ENCODE measurements around the gene ZP1. TPM values are rescaled to one million over a fixed set of nuclear protein-coding genes. Genes with fewer than 3 reads are reported as not detected.
A peak's percentile ranks its signal among the peaks of the same experiment; 100 is the strongest.

Gene ZP1
- total and polyA plus RNA-seq, 2 experiments from 2014 or later = 1.0 to 1.3 TPM

- no peaks in the 10 kb centered on the region for H3K27me3 ChIP-seq (replicated peaks; ENCODE audit: insufficient read depth)
- no peaks in the 10 kb centered on the region for H3K36me3 ChIP-seq (ENCODE audit: low read depth)
- H4K20me1 ChIP-seq (ENCODE audit: insufficient read depth) = no peaks in the 10 kb centered on the region
- no peak overlapping the region for H3K27ac ChIP-seq
- no peak for DNase-seq
- in situ Hi-C loops (cut with MboI) = no loop called here
- H3K4me1 ChIP-seq (ENCODE audit: insufficient read depth) = peaks cover 17% of the 10 kb centered on the region; the same call in 1 of the 2 replicates
- H3K4me3 ChIP-seq = no peak overlapping the region
- no peaks in the 10 kb centered on the region for H3K9me3 ChIP-seq (ENCODE audit: low read depth)
- no peak overlapping the region for H2AFZ ChIP-seq
- 81 to 85% methylated on average over 5 of the region's 5 CpGs for WGBS, 2 experiments (ENCODE audit: low coverage in 1 of 2, low lambda C conversion rate in 2 of 2, missing lambda C conversion rate in 2 of 2)
- no peaks in the 10 kb centered on the region for H3K9me2 ChIP-seq (ENCODE audit: insufficient read depth)
- H3F3A ChIP-seq (ENCODE audit: insufficient read depth) = no peaks in the 10 kb centered on the region
- no peak for TF ChIP-seq EZH2phosphoT487 (IDR thresholded peaks at IDR 0.05; ENCODE audit: insufficient read depth, low read depth)
- no peak for TF ChIP-seq EZH2 (IDR thresholded peaks at IDR 0.05; ENCODE audit: insufficient read depth, poor library complexity, severe bottlenecking)
- H3K9ac ChIP-seq = no peak overlapping the region
- peaks cover 20% of the 10 kb centered on the region for H3K79me2 ChIP-seq (ENCODE audit: insufficient read depth)
- H3K4me2 ChIP-seq (ENCODE audit: unreplicated experiment) = no peak overlapping the region
Measured at GRCh38 chr11:60923326-60923725, 56.0 kb downstream of the ZP1 start.

DNA sequence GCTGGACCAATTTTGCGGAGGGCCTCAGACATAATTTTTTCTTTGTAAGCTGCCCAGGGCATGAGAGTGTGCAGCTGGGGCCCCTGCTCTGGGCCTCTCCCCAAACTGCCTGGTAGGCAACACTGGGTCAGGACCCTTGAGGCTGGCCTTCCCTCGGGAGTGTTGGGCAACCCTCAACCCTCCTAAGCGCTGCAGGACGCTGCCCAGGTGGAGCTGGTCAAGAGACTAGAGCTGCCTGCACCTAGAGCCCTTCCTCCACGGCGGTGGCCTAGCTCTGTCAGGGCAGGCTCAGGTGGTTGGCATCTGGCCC lies 56.4 kb downstream of the ZP1 start:
- Histone ChIP-seq H3K9ac (no peak overlapping the region), H3F3A (ENCODE audit: insufficient read depth) (no peaks in the 10 kb centered on the region), H3K36me3 (ENCODE audit: low read depth) (no peaks in the 10 kb centered on the region), H3K4me1 (ENCODE audit: insufficient read depth) (peaks cover 16% of the 10 kb centered on the region; the same call in 1 of the 2 replicates), H3K27ac (no peak overlapping the region), H3K9me3 (ENCODE audit: low read depth) (no peaks in the 10 kb centered on the region), H3K79me2 (ENCODE audit: insufficient read depth) (peaks cover 16% of the 10 kb centered on the region), H2AFZ (no peak overlapping the region), H3K27me3 (replicated peaks; ENCODE audit: insufficient read depth) (no peaks in the 10 kb centered on the region), H3K9me2 (ENCODE audit: insufficient read depth) (no peaks in the 10 kb centered on the region), H3K4me3 (no peak overlapping the region; the same call in 1 of the 2 replicates), H4K20me1 (ENCODE audit: insufficient read depth) (no peaks in the 10 kb centered on the region), H3K4me2 (ENCODE audit: unreplicated experiment) (peak overlapping the region; percentile 64)
- 60 to 66% methylated on average over 6 of the region's 6 CpGs for WGBS, 2 experiments (ENCODE audit: low coverage in 1 of 2, low lambda C conversion rate in 2 of 2, missing lambda C conversion rate in 2 of 2)
- DNase-seq = no peak
- in situ Hi-C loops (cut with MboI) = no loop called here
- no peak for TF ChIP-seq EZH2phosphoT487 (IDR thresholded peaks at IDR 0.05; ENCODE audit: insufficient read depth, low read depth)
- TF ChIP-seq EZH2 (IDR thresholded peaks at IDR 0.05; ENCODE audit: insufficient read depth, poor library complexity, severe bottlenecking) = no peak

DNA sequence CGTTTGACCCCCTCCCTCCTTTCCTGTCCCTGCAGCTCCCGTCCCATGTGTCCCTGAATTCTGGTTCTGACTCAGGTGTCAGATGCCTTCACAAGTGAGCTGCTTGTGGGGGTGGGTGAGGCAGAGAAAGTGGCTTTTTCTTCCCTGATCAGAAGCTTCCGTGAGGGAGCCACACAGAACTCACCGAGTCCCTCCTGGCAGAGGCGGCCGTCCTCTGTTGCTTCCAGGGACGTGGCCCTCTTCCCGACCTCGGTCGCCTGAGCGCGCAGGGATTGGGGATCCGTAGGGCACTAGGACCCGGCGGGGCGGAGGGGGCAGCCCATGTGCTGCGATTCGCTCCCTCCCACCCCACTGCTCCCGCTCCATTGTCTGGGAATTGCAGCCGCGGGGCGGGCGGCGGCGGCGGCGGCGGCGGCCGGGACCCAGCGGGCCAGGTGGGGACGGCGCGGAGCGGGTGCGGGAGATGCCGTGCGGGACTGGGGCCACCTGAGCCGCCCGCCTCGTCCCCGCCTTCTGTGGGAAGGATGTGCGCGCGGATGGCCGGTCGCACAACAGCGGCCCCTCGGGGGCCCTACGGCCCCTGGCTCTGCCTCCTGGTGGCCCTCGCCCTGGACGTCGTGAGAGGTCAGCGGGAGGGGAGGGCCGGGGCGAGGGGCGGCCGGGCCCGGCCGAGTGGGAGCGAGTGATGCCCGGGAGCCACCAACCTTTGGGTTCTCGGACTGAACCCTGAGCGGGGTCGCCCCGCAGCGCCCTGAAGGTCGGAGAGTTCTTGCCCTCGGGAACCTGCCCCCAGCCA lies 57.0 kb downstream of the ZP1 start, which contains the start of gene TMEM132A:
TSS of gene TMEM132A (plus strand) at position 351 of the 796 bp plus-strand sequence. CDS start at position 525, 174 bp downstream.
- Histone ChIP-seq H2AFZ (peak within 1 kb of the TSS; percentile 66), H3K9me3 (ENCODE audit: low read depth) (no peaks in the 10 kb centered on the region), H3K9me2 (ENCODE audit: insufficient read depth) (no peaks in the 10 kb centered on the region), H3K36me3 (ENCODE audit: low read depth) (no peaks in the 10 kb centered on the region), H3K4me2 (ENCODE audit: unreplicated experiment) (peak within 1 kb of the TSS; percentile 64), H3K9ac (peak within 1 kb of the TSS; percentile 60), H3K27me3 (replicated peaks; ENCODE audit: insufficient read depth) (no peaks in the 10 kb centered on the region), H4K20me1 (ENCODE audit: insufficient read depth) (no peaks in the 10 kb centered on the region), H3K79me2 (ENCODE audit: insufficient read depth) (peaks cover 11% of the 10 kb centered on the region), H3K27ac (no peak within 1 kb of the TSS), H3F3A (ENCODE audit: insufficient read depth) (no peaks in the 10 kb centered on the region), H3K4me3 (peak within 1 kb of the TSS; percentile 72), H3K4me1 (ENCODE audit: insufficient read depth) (peaks cover 10% of the 10 kb centered on the region; the same call in 1 of the 2 replicates)
- no peak for TF ChIP-seq EZH2phosphoT487 (IDR thresholded peaks at IDR 0.05; ENCODE audit: insufficient read depth, low read depth)
- 2% methylated on average over 40 to 42 of the region's 69 CpGs for WGBS, 2 experiments (ENCODE audit: low coverage in 1 of 2, low lambda C conversion rate in 2 of 2, missing lambda C conversion rate in 2 of 2)
- in situ Hi-C loops (cut with MboI) = no loop called here
- peak; percentile 86 for DNase-seq

Other genes with a start within 250 kb of the ZP1 start
- not detected in 2 replicates for gene MS4A8, start 167.9 kb upstream of the ZP1 start, total RNA-seq (2014; rRNA removed; shearing (Covaris generic))
- not detected in 2 replicates for gene MS4A8, start 167.9 kb upstream of the ZP1 start, polyA plus RNA-seq (2016; fragmentation: Nextera tagmentation; extraction: Ambion mirVana)
- gene MS4A18, start 142.8 kb upstream of the ZP1 start, total RNA-seq (2014; rRNA removed; shearing (Covaris generic)) = not detected in 2 replicates
- not detected in 2 replicates for gene MS4A18, start 142.8 kb upstream of the ZP1 start, polyA plus RNA-seq (2016; fragmentation: Nextera tagmentation; extraction: Ambion mirVana)
- not detected in 2 replicates for gene MS4A15, start 110.7 kb upstream of the ZP1 start, total RNA-seq (2014; rRNA removed; shearing (Covaris generic))
- not detected in 2 replicates for gene MS4A15, start 110.7 kb upstream of the ZP1 start, polyA plus RNA-seq (2016; fragmentation: Nextera tagmentation; extraction: Ambion mirVana)
- not detected in 2 replicates for gene MS4A10, start 82.2 kb upstream of the ZP1 start, total RNA-seq (2014; rRNA removed; shearing (Covaris generic))
- gene MS4A10, start 82.2 kb upstream of the ZP1 start, polyA plus RNA-seq (2016; fragmentation: Nextera tagmentation; extraction: Ambion mirVana) = not detected in 2 replicates
- gene CCDC86, start 25.4 kb upstream of the ZP1 start, total RNA-seq (2014; rRNA removed; shearing (Covaris generic)) = 8.2 and 10.7 TPM in 2 replicates
- gene CCDC86, start 25.4 kb upstream of the ZP1 start, polyA plus RNA-seq (2016; fragmentation: Nextera tagmentation; extraction: Ambion mirVana) = 37.6 and 38.0 TPM in 2 replicates
- not detected in 2 replicates for gene PTGDR2, start 11.6 kb upstream of the ZP1 start, total RNA-seq (2014; rRNA removed; shearing (Covaris generic))
- 0.06 TPM in 2 replicates for gene PTGDR2, start 11.6 kb upstream of the ZP1 start, polyA plus RNA-seq (2016; fragmentation: Nextera tagmentation; extraction: Ambion mirVana)
- 47.9 and 58.9 TPM in 2 replicates for gene PRPF19, start 39.0 kb downstream of the ZP1 start, total RNA-seq (2014; rRNA removed; shearing (Covaris generic))
- 17.4 and 19.1 TPM in 2 replicates for gene PRPF19, start 39.0 kb downstream of the ZP1 start, polyA plus RNA-seq (2016; fragmentation: Nextera tagmentation; extraction: Ambion mirVana)
- gene TMEM109, start 46.6 kb downstream of the ZP1 start, total RNA-seq (2014; rRNA removed; shearing (Covaris generic)) = 27.2 and 35.9 TPM in 2 replicates
- gene TMEM109, start 46.6 kb downstream of the ZP1 start, polyA plus RNA-seq (2016; fragmentation: Nextera tagmentation; extraction: Ambion mirVana) = 95.2 and 97.9 TPM in 2 replicates
- gene TMEM132A, start 56.9 kb downstream of the ZP1 start, total RNA-seq (2014; rRNA removed; shearing (Covaris generic)) = 27.2 and 28.2 TPM in 2 replicates
- gene TMEM132A, start 56.9 kb downstream of the ZP1 start, polyA plus RNA-seq (2016; fragmentation: Nextera tagmentation; extraction: Ambion mirVana) = 10.1 and 12.2 TPM in 2 replicates
- gene SLC15A3, start 84.6 kb downstream of the ZP1 start, total RNA-seq (2014; rRNA removed; shearing (Covaris generic)) = 0.51 and 2.2 TPM in 2 replicates
- 1.1 and 1.5 TPM in 2 replicates for gene SLC15A3, start 84.6 kb downstream of the ZP1 start, polyA plus RNA-seq (2016; fragmentation: Nextera tagmentation; extraction: Ambion mirVana)
- gene CD6, start 104.1 kb downstream of the ZP1 start, total RNA-seq (2014; rRNA removed; shearing (Covaris generic)) = not detected in 2 replicates
- not detected in 2 replicates for gene CD6, start 104.1 kb downstream of the ZP1 start, polyA plus RNA-seq (2016; fragmentation: Nextera tagmentation; extraction: Ambion mirVana)
- gene CD5, start 234.9 kb downstream of the ZP1 start, total RNA-seq (2014; rRNA removed; shearing (Covaris generic)) = not detected in 2 replicates
- gene CD5, start 234.9 kb downstream of the ZP1 start, polyA plus RNA-seq (2016; fragmentation: Nextera tagmentation; extraction: Ambion mirVana) = not detected in 2 replicates

Data from GM23248 (cell line).